Measurements from ENCODE around the gene SCFD2.

GRCh38 chr4:52863324-52863723 lies 502.5 kb downstream of the SCFD2 start:
- TF ChIP-seq CTCF (IDR thresholded peaks at IDR 0.05; ENCODE audit: borderline replicate concordance, extremely low read depth, low read length, poor library complexity, severe bottlenecking) (no peak), EZH2 (IDR thresholded peaks at IDR 0.05; ENCODE audit: borderline replicate concordance, low read depth, low read length, severe bottlenecking) (no peak)

Data from DND-41 (cell line).